Activated CD4-positive, alpha-beta T cell treated with anti-CD3 and anti-CD28 coated beads for 48 hours (primary cell): ENCODE data around the gene HLA-A.
A peak's percentile ranks its signal among the peaks of the same experiment; 100 is the strongest.
"Not testable (repeated sequence)": the region's sequence is repeated elsewhere in the genome, so short reads cannot be mapped to it uniquely, and the experiment has no call there.

Experiments
- DNase-seq: peaks from one replicate; pipeline ENCODE4 v3.0.0-alpha.2; 2020

HLA-A gene

GRCh38 chr6:29963697-29964096 is 21.4 kb downstream of the HLA-A start:
- DNase-seq, result not testable (repeated sequence)

GRCh38 chr6:29964518-29964886 is 22.2 kb downstream of the HLA-A start:
- DNase-seq, result no peak

GRCh38 chr6:29964887-29965562 is 22.7 kb downstream of the HLA-A start:
- peak; percentile 77 for DNase-seq

GRCh38 chr6:29965563-29965872 is 23.2 kb downstream of the HLA-A start:
- DNase-seq, result no peak

GRCh38 chr6:29965873-29966601 is 23.7 kb downstream of the HLA-A start:
- DNase-seq, result peak; percentile 62

- DNase-seq, result no peak
Measured at GRCh38 chr6:29967379-29968010, 25.2 kb downstream of the HLA-A start.

- no peak for DNase-seq
Measured at GRCh38 chr6:29968130-29968529, 25.8 kb downstream of the HLA-A start.

GRCh38 chr6:29968905-29969304 is 26.6 kb downstream of the HLA-A start:
- DNase-seq, result no peak

GRCh38 chr6:29970711-29971110 is 28.4 kb downstream of the HLA-A start:
- DNase-seq, result no peak

- no peak for DNase-seq
Measured at GRCh38 chr6:29974901-29975560, 32.7 kb downstream of the HLA-A start.

- DNase-seq, result no peak
Measured at GRCh38 chr6:29975561-29975907, 33.2 kb downstream of the HLA-A start.

GRCh38 chr6:29976253-29976587 is 33.9 kb downstream of the HLA-A start:
- DNase-seq, result no peak

GRCh38 chr6:29976588-29977424 is 34.5 kb downstream of the HLA-A start:
- DNase-seq, result peak; percentile 65

- no peak for DNase-seq
Measured at GRCh38 chr6:29977425-29977727, 35.0 kb downstream of the HLA-A start.

GRCh38 chr6:29980013-29980412 is 37.7 kb downstream of the HLA-A start:
- DNase-seq, result not testable (repeated sequence)

GRCh38 chr6:29980511-29980910 is 38.2 kb downstream of the HLA-A start:
- DNase-seq, result no peak

GRCh38 chr6:29981211-29981812 is 39.0 kb downstream of the HLA-A start:
- no peak for DNase-seq

- DNase-seq, result no peak
Measured at GRCh38 chr6:29982097-29982496, 39.8 kb downstream of the HLA-A start.

- no peak for DNase-seq
Measured at GRCh38 chr6:29984232-29984631, 41.9 kb downstream of the HLA-A start.

GRCh38 chr6:29984992-29985391 is 42.7 kb downstream of the HLA-A start:
- DNase-seq, result no peak

- no peak for DNase-seq
Measured at GRCh38 chr6:29986179-29986781, 43.9 kb downstream of the HLA-A start.

- no peak for DNase-seq
Measured at GRCh38 chr6:29989211-29989610, 46.9 kb downstream of the HLA-A start.
